K562 (cell line): ENCODE measurements around the gene DSCAM. TPM values are rescaled to one million over a fixed set of nuclear protein-coding genes. Genes with fewer than 3 reads are reported as not detected.

Experiments used
- ATAC-seq: fragments of 200-7000 bp; cut with Tn5 transposase; 3 replicates; pipeline ENCODE4 v1.9.1; 2020; ENCODE audit warnings: moderate library complexity
- BruUV-seq: library from RNA; stranded (reverse); fragments of 400-500 nt; replicated peaks from 2 replicates; lab custom pipeline; 2021; lab: Mats Ljungman, UMichigan
- CTCF ChIA-PET: fragments of 300-600 bp; formaldehyde crosslinking; extraction: SDS; loops from one replicate; lab custom pipeline; 2021; ENCODE audit warnings: low intra/inter-chr PET ratio; lab: Yijun Ruan, JAX
- POLR2A ChIA-PET: fragments of 300-600, 350-650 bp; sonication (Branson Sonifier 250); formaldehyde crosslinking; extraction: SDS; loops from one replicate; lab custom pipeline; 2021; ENCODE audit warnings: antibody characterized with exemption, inconsistent platforms; lab: Yijun Ruan, JAX
- DNase-seq, 4 experiments: peaks; one replicate each; pipeline versions ENCODE4 v3.0.0 to v3.0.0-alpha.2; 2011 to 2018; ENCODE audit warnings: low spot score in 3 of 4, mixed read lengths in 3 of 4; ENCODE audit errors: extremely low read depth in 1 of 4
- FAIRE-seq: peaks from 2 replicates; lab custom pipeline; 2011; peaks lifted over from hg19 to GRCh38; lab: Jason Lieb, UNC
- H2AFZ ChIP-seq: 2 replicates; pipeline ENCODE4 v1.6.0; 2011; ENCODE audit warnings: low read depth, low read length, control low read depth, inconsistent platforms
- H3K27ac ChIP-seq: fragments of 200-600 bp; 3 replicates; pipeline ENCODE4 v1.8.0; 2011; ENCODE audit warnings: low read depth, mild to moderate bottlenecking, control low read depth, inconsistent platforms, low read length, moderate library complexity, mixed read lengths; ENCODE audit errors: extremely low read depth
- H3K27me3 ChIP-seq, 2 experiments: fragments of 300-600 bp in 1 of 2; 2 replicates in 1 of 2; 3 replicates in 1 of 2; pipeline versions ENCODE4 v1.6.0 to v1.8.0; 2011; ENCODE audit warnings: inconsistent platforms in 2 of 2, low read length in 2 of 2, mild to moderate bottlenecking in 1 of 2, mixed read lengths in 1 of 2, moderate library complexity in 1 of 2; ENCODE audit not compliant: control insufficient read depth in 2 of 2, insufficient read depth in 2 of 2
- H3K36me3 ChIP-seq: fragments of 300-600 bp; 3 replicates; pipeline ENCODE4 v1.8.0; 2011; ENCODE audit warnings: mild to moderate bottlenecking, low read length, inconsistent platforms; ENCODE audit not compliant: control insufficient read depth, insufficient read depth
- H3K4me1 ChIP-seq, 2 experiments: fragments of 200-600 bp in 1 of 2; replicated peaks in 1 of 2; 2 replicates in 1 of 2; 3 replicates in 1 of 2; pipeline versions ENCODE4 v1.5.1 to v1.8.0; 2011; ENCODE audit warnings: inconsistent platforms in 2 of 2, low read length in 2 of 2, mild to moderate bottlenecking in 1 of 2, mixed read lengths in 1 of 2, moderate library complexity in 1 of 2; ENCODE audit not compliant: control insufficient read depth in 2 of 2, insufficient read depth in 2 of 2
- H3K4me2 ChIP-seq: 2 replicates; pipeline ENCODE4 v1.6.1; 2011; ENCODE audit warnings: low read length, control low read depth, inconsistent platforms, mixed read lengths; ENCODE audit not compliant: insufficient read depth
- H3K4me3 ChIP-seq: fragments of 200-600 bp; sonication (generic), shearing (Covaris generic); 2 replicates; pipeline ENCODE4 v1.5.1; 2016; ENCODE audit warnings: control low read depth, inconsistent platforms
- H3K79me2 ChIP-seq: fragments of 200-600 bp; 3 replicates; pipeline ENCODE4 v1.8.0; 2011; ENCODE audit warnings: low read length, inconsistent platforms; ENCODE audit not compliant: control insufficient read depth, insufficient read depth
- H3K9ac ChIP-seq, 2 experiments: 2 replicates each; pipeline versions ENCODE4 v1.6.0 to v1.6.1; 2011; ENCODE audit warnings: low read depth in 2 of 2, low read length in 2 of 2, control low read depth in 1 of 2, inconsistent platforms in 1 of 2, mild to moderate bottlenecking in 1 of 2, mixed read lengths in 1 of 2; ENCODE audit not compliant: insufficient read depth in 1 of 2
- H3K9me1 ChIP-seq: one replicate; pipeline ENCODE4 v1.6.0; 2011; ENCODE audit warnings: inconsistent platforms, mild to moderate bottlenecking, low read length, moderate library complexity; ENCODE audit not compliant: control insufficient read depth, insufficient read depth
- H3K9me3 ChIP-seq: replicated peaks from 2 replicates; pipeline ENCODE4 v1.5.1; 2011; ENCODE audit warnings: low read depth, low read length, inconsistent platforms; ENCODE audit not compliant: control insufficient read depth, insufficient read depth
- H4K20me1 ChIP-seq: replicated peaks from 2 replicates; pipeline ENCODE4 v1.6.1; 2011; ENCODE audit warnings: low read length, inconsistent platforms, mixed read lengths; ENCODE audit not compliant: control insufficient read depth, insufficient read depth
- CEBPG ChIP-seq, 3 experiments: fragments of 200-800 bp in 1 of 3; sonication (Bioruptor generic) in 1 of 3; sonication (generic) in 1 of 3; formaldehyde crosslinking in 1 of 3; IDR thresholded peaks in 2 of 3; conservative IDR thresholded peaks in 1 of 3; 2 replicates each; pipeline versions ENCODE4 v1.6.1 to v1.8.0; 2016 to 2022; ENCODE audit warnings: missing compliant biosample characterization in 2 of 3, missing genetic modification characterization in 2 of 3, mild to moderate bottlenecking in 1 of 3, missing genetic modification reagents in 1 of 3
- CXXC5 ChIP-seq: fragments of 250-450 bp; sonication (Bioruptor Pico); IDR thresholded peaks from 2 replicates; pipeline ENCODE4 v1.8.0; 2022; ENCODE audit warnings: inconsistent platforms, mild to moderate bottlenecking, moderate library complexity
- HCFC1 ChIP-seq: IDR thresholded peaks from 2 replicates; pipeline ENCODE4 v1.6.1; 2012; ENCODE audit warnings: low read depth, low read length, improper control_type of control experiment
- NEUROD1 ChIP-seq: fragments of 150-350 bp; IDR thresholded peaks from 2 replicates; pipeline ENCODE4 v1.6.1; 2014; ENCODE audit warnings: borderline replicate concordance, low read length, low read depth; ENCODE audit not compliant: partially characterized antibody
- NFYB ChIP-seq: IDR thresholded peaks from 2 replicates; pipeline ENCODE4 v1.6.1; 2011; ENCODE audit warnings: mild to moderate bottlenecking, moderate library complexity; ENCODE audit not compliant: insufficient read length; ENCODE audit errors: extremely low read depth
- NR2C2 ChIP-seq, 2 experiments: fragments of 200-800 bp in 1 of 2; sonication (Bioruptor generic) in 1 of 2; sonication (generic) in 1 of 2; formaldehyde crosslinking in 1 of 2; IDR thresholded peaks; 2 replicates each; pipeline versions ENCODE4 v1.6.1 to v1.8.0; 2016 to 2022; ENCODE audit warnings: mild to moderate bottlenecking in 1 of 2, missing compliant biosample characterization in 1 of 2, missing genetic modification characterization in 1 of 2, missing genetic modification reagents in 1 of 2
- NRF1 ChIP-seq, 2 experiments: fragments of 450-650 bp; IDR thresholded peaks in 1 of 2; conservative IDR thresholded peaks in 1 of 2; 2 replicates each; pipeline ENCODE4 v1.6.1; 2014; ENCODE audit warnings: mild to moderate bottlenecking in 2 of 2
- POU5F1 ChIP-seq: fragments of 150-350 bp; IDR thresholded peaks from 2 replicates; pipeline ENCODE4 v1.6.1; 2014; ENCODE audit warnings: borderline replicate concordance, low read length, low read depth, mild to moderate bottlenecking; ENCODE audit not compliant: partially characterized antibody
- PRPF4 ChIP-seq: fragments of 200-400 bp; formaldehyde crosslinking; IDR thresholded peaks from one replicate; pipeline ENCODE4 v1.6.1; 2017; ENCODE audit warnings: low read length, low read depth, mild to moderate bottlenecking; ENCODE audit not compliant: insufficient read depth, poor library complexity, severe bottlenecking
- SRSF7 ChIP-seq: fragments of 200-400 bp; formaldehyde crosslinking; optimal IDR thresholded peaks from 2 replicates; pipeline ENCODE3; 2017; ENCODE audit warnings: mild to moderate bottlenecking, low read depth, low read length
- TAF7 ChIP-seq: fragments of 450-650 bp; IDR thresholded peaks from 2 replicates; pipeline ENCODE4 v1.6.1; 2016; ENCODE audit warnings: missing genetic modification characterization, missing compliant biosample characterization
- TARDBP ChIP-seq: fragments of 450-650 bp; IDR thresholded peaks from 2 replicates; pipeline ENCODE4 v1.6.1; 2016
- UBTF ChIP-seq, 2 experiments: IDR thresholded peaks; 2 replicates each; pipeline ENCODE4 v1.6.1; 2012; ENCODE audit warnings: improper control_type of control experiment in 2 of 2, low read depth in 2 of 2, low read length in 2 of 2, borderline replicate concordance in 1 of 2
- YBX1 ChIP-seq: fragments of 450-650 bp; IDR thresholded peaks from 2 replicates; pipeline ENCODE4 v1.7.1; 2016; ENCODE audit warnings: mild to moderate bottlenecking
- ZC3H4 ChIP-seq: sonication (generic); formaldehyde crosslinking; IDR thresholded peaks from 2 replicates; pipeline ENCODE4 v1.9.0; 2021; ENCODE audit warnings: missing genetic modification reagents, borderline replicate concordance
- ZFPM2 ChIP-seq: fragments of 250-450 bp; sonication (Bioruptor Pico); IDR thresholded peaks from 2 replicates; pipeline ENCODE4 v1.5.1; 2022; ENCODE audit warnings: mild to moderate bottlenecking
- ZNF668 ChIP-seq: fragments of 250-450 bp; sonication (Bioruptor Pico); IDR thresholded peaks from 2 replicates; pipeline ENCODE4 v1.8.0; 2022; ENCODE audit warnings: mild to moderate bottlenecking, inconsistent platforms
- WGBS: fragments of 100-300 bp; shearing (Covaris generic); methylation state at CpG from one replicate; pipeline ENCODE4 v1.1.6; 2016; ENCODE audit warnings: low coverage, mixed read lengths; ENCODE audit not compliant: insufficient coverage; ENCODE audit errors: missing lambda C conversion rate; 5-methylcytosine and 5-hydroxymethylcytosine counted together
- in situ Hi-C: fragments of 300-500 bp; cut with MboI; formaldehyde crosslinking; loops from 4 replicates; pipeline ENCODE4 v1.15.0; 2018; ENCODE audit warnings: inconsistent platforms, mixed read lengths
- intact Hi-C: fragments of 100-400 bp; cut with micrococcal nuclease; formaldehyde crosslinking; loops from 2 replicates; pipeline ENCODE4 v1.14.2; 2022
- polyA plus RNA-seq, 8 experiments: library from polyadenylated mRNA; depleted of rRNA in 4 of 8; stranded (reverse) in 5 of 8; unstranded in 3 of 8; fragments of >200 nt; fragmentation: Nextera tagmentation in 2 of 8; fragmentation: Illumina TruSeq in 1 of 8; extraction: Ambion mirVana in 2 of 8; extraction: Trizol in 1 of 8; gene quantifications; 2 replicates each; pipeline versions ENCODE4 v1.2.1 to v1.2.3, GENCODE V29; 2011 to 2014; ENCODE audit warnings: inconsistent platforms in 1 of 8, missing spikeins in 1 of 8
- total RNA-seq, 7 experiments: library from RNA; depleted of rRNA in 6 of 7; stranded (reverse); fragments of >200 nt in 6 of 7; fragmentation: Illumina TruSeq in 2 of 7; extraction: Trizol in 2 of 7; gene quantifications; 2 replicates each; pipeline versions ENCODE4 v1.2.1 to v1.2.3, GENCODE V29; 2011 to 2021; ENCODE audit warnings: low replicate concordance in 1 of 7
- TF ChIP-seq, protein P1 (sequence below): fragments of 250-450 bp; sonication (Bioruptor Pico); IDR thresholded peaks from 2 replicates; pipeline ENCODE4 v1.9.0; 2021; ENCODE audit warnings: mild to moderate bottlenecking, inconsistent platforms

DSCAM gene
- total and polyA plus RNA-seq, 9 of the 15 experiments (the other 6 are each of a cell fraction or from before 2014, with no cell fraction given), result not detected

- H3K9me1 ChIP-seq, result no peaks in the 10 kb centered on the region
- 0% methylated on average over 9 of the region's 9 CpGs for WGBS
Measured at GRCh38 chr21:40014394-40014793, 832.6 kb downstream of the DSCAM start.

More at GRCh38 chr21:40014394-40014793, 832.6 kb downstream of the DSCAM start:
- Histone ChIP-seq H3K79me2 (no peaks in the 10 kb centered on the region), H3K4me1 (no peaks in the 10 kb centered on the region), H4K20me1 (no peaks in the 10 kb centered on the region), H3K9me3 (no peaks in the 10 kb centered on the region), H3K36me3 (no peaks in the 10 kb centered on the region), H3K27ac (no peak overlapping the region), H3K9ac (no peak overlapping the region), H3K4me3 (no peak overlapping the region), H2AFZ (no peak overlapping the region), H3K27me3 (no peaks in the 10 kb centered on the region), H3K4me2 (no peak overlapping the region)
- DNase-seq (no peak), FAIRE-seq (no peak), ATAC-seq (no peak)
- ChIA-PET POLR2A (interaction anchor here (0.5 kb wide), 1 partner anchor 153 kb away, joined by 3 read pairs; no protein-coding TSS in a partner anchor), CTCF (no interaction called here)
- intact Hi-C loops, result no loop called here
- TF ChIP-seq, protein P1, sequence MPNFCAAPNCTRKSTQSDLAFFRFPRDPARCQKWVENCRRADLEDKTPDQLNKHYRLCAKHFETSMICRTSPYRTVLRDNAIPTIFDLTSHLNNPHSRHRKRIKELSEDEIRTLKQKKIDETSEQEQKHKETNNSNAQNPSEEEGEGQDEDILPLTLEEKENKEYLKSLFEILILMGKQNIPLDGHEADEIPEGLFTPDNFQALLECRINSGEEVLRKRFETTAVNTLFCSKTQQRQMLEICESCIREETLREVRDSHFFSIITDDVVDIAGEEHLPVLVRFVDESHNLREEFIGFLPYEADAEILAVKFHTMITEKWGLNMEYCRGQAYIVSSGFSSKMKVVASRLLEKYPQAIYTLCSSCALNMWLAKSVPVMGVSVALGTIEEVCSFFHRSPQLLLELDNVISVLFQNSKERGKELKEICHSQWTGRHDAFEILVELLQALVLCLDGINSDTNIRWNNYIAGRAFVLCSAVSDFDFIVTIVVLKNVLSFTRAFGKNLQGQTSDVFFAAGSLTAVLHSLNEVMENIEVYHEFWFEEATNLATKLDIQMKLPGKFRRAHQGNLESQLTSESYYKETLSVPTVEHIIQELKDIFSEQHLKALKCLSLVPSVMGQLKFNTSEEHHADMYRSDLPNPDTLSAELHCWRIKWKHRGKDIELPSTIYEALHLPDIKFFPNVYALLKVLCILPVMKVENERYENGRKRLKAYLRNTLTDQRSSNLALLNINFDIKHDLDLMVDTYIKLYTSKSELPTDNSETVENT (CRISPR knock-in tag), result no peak
- TF ChIP-seq CXXC5 (CRISPR knock-in tag), result no peak
- no peak for TF ChIP-seq ZFPM2 (CRISPR knock-in tag)
- no peak for TF ChIP-seq ZNF668 (CRISPR knock-in tag)
- TF ChIP-seq POU5F1, result no peak
- TF ChIP-seq NFYB, result no peak
- no peak for TF ChIP-seq UBTF (IDR thresholded peaks at IDR 0.05; ENCODE audit: borderline replicate concordance in 1 of 2, low read depth in 2 of 2, low read length in 2 of 2)
- no peak for TF ChIP-seq NR2C2 (CRISPR knock-in tag; IDR thresholded peaks at IDR 0.05)
- TF ChIP-seq NR2C2 (tag; IDR thresholded peaks at IDR 0.05), result no peak
- no peak for TF ChIP-seq NEUROD1
- no peak for TF ChIP-seq NRF1 (conservative IDR thresholded peaks at IDR 0.05 in 1 of 2, IDR thresholded peaks at IDR 0.05 in 1 of 2)
- TF ChIP-seq TARDBP, result no peak
- TF ChIP-seq HCFC1, result no peak
- no peak for TF ChIP-seq YBX1
- TF ChIP-seq ZC3H4, result no peak
- TF ChIP-seq CEBPG (CRISPR knock-in tag; IDR thresholded peaks at IDR 0.05), result no peak
- TF ChIP-seq CEBPG (tag; conservative IDR thresholded peaks at IDR 0.05 in 1 of 2, IDR thresholded peaks at IDR 0.05 in 1 of 2), result no peak
- TF ChIP-seq TAF7 (tag), result no peak
- no peak for TF ChIP-seq PRPF4
- TF ChIP-seq SRSF7, result no peak
- in situ Hi-C loops, result no loop called here
- no TSS peak for BruUV-seq
